Neural cell (in vitro differentiated cells): Measurements from ENCODE around the gene HS3ST2. TPM values are rescaled to one million over a fixed set of nuclear protein-coding genes. Genes with fewer than 3 reads are reported as not detected.

Source experiments
- H2AFZ ChIP-seq: fragments of 200-600, 300-800 bp; sonication (generic), shearing (Covaris generic); 2 replicates; pipeline ENCODE4 v1.6.0; 2014; ENCODE audit warnings: low read depth, mild to moderate bottlenecking, antibody characterized with exemption, low read length, moderate library complexity
- H3F3A ChIP-seq: fragments of 200-600 bp; shearing (Covaris generic); 2 replicates; pipeline ENCODE4 v1.6.1; 2016; ENCODE audit warnings: mild to moderate bottlenecking, moderate library complexity, mixed read lengths, antibody characterized with exemption, low read length; ENCODE audit not compliant: insufficient read depth, poor library complexity, severe bottlenecking
- H3K27ac ChIP-seq: fragments of 200-600, 300-800 bp; sonication (generic), shearing (Covaris generic); 2 replicates; pipeline ENCODE4 v1.5.1; 2014; ENCODE audit warnings: mild to moderate bottlenecking, low read length, moderate library complexity
- H3K27me3 ChIP-seq: fragments of 300-800, 200-600 bp; sonication (generic), shearing (Covaris generic); 2 replicates; pipeline ENCODE4 v1.6.0; 2014; ENCODE audit warnings: mild to moderate bottlenecking, low read depth, low read length, moderate library complexity; ENCODE audit not compliant: insufficient read depth
- H3K36me3 ChIP-seq: fragments of 300-800, 200-600 bp; sonication (generic), shearing (Covaris generic); 2 replicates; pipeline ENCODE4 v1.5.1; 2014; ENCODE audit warnings: mild to moderate bottlenecking, antibody characterized with exemption, low read length, moderate library complexity; ENCODE audit not compliant: insufficient read depth
- H3K4me2 ChIP-seq: fragments of 300-800, 200-600 bp; sonication (generic), shearing (Covaris generic); 2 replicates; pipeline ENCODE4 v1.6.0; 2014; ENCODE audit warnings: mild to moderate bottlenecking, low read length
- H3K4me3 ChIP-seq: fragments of 300-800, 200-600 bp; sonication (generic), shearing (Covaris generic); 2 replicates; pipeline ENCODE4 v1.5.1; 2014; ENCODE audit warnings: mild to moderate bottlenecking, low read length, moderate library complexity
- H3K79me2 ChIP-seq: fragments of 200-600 bp; shearing (Covaris generic); replicated peaks from 2 replicates; pipeline ENCODE4 v1.6.0; 2014; ENCODE audit warnings: mild to moderate bottlenecking, low read length, moderate library complexity; ENCODE audit not compliant: insufficient read depth
- H3K9ac ChIP-seq: fragments of 300-800, 200-600 bp; sonication (generic), shearing (Covaris generic); 2 replicates; pipeline ENCODE4 v1.6.1; 2016; ENCODE audit warnings: mild to moderate bottlenecking, low read length, mixed read lengths
- H3K9me2 ChIP-seq: fragments of 200-600 bp; shearing (Covaris generic); 2 replicates; pipeline ENCODE4 v1.6.1; 2016; ENCODE audit warnings: mild to moderate bottlenecking, low read length, mixed read lengths; ENCODE audit not compliant: insufficient read depth
- H3K9me3 ChIP-seq: fragments of 200-600, 300-800 bp; sonication (generic), shearing (Covaris generic); 2 replicates; pipeline ENCODE4 v1.6.1; 2016; ENCODE audit warnings: mild to moderate bottlenecking, mixed run types, low read length, moderate library complexity, mixed read lengths
- H4K20me1 ChIP-seq: fragments of 200-600 bp; shearing (Covaris generic); 2 replicates; pipeline ENCODE4 v1.6.1; 2016; ENCODE audit warnings: mild to moderate bottlenecking, mixed run types; ENCODE audit not compliant: insufficient read depth
- EP300 ChIP-seq: fragments of 450-650 bp; conservative IDR thresholded peaks from 2 replicates; pipeline ENCODE4 v1.6.1; 2014; ENCODE audit warnings: antibody characterized with exemption, mild to moderate bottlenecking, moderate library complexity; ENCODE audit not compliant: poor library complexity, severe bottlenecking
- EZH2 ChIP-seq: fragments of 200-600, 300-800 bp; shearing (Covaris generic), sonication (generic); IDR thresholded peaks from 2 replicates; pipeline ENCODE4 v1.6.1; 2014; ENCODE audit warnings: antibody characterized with exemption, low read length, borderline replicate concordance, mild to moderate bottlenecking; ENCODE audit not compliant: insufficient read depth, poor library complexity, severe bottlenecking
- MXI1 ChIP-seq: fragments of 450-650 bp; conservative IDR thresholded peaks from 2 replicates; pipeline ENCODE4 v1.6.1; 2014; ENCODE audit warnings: antibody characterized with exemption, mild to moderate bottlenecking; ENCODE audit not compliant: poor library complexity, severe bottlenecking
- POLR2AphosphoS5 ChIP-seq: IDR thresholded peaks from 2 replicates; pipeline ENCODE4 v1.6.1; 2012
- RAD21 ChIP-seq: fragments of 450-650 bp; conservative IDR thresholded peaks from 2 replicates; pipeline ENCODE4 v1.6.1; 2014; ENCODE audit warnings: antibody characterized with exemption, mild to moderate bottlenecking, moderate library complexity
- REST ChIP-seq: IDR thresholded peaks from 2 replicates; pipeline ENCODE4 v1.6.1; 2012; ENCODE audit warnings: borderline replicate concordance
- SMC3 ChIP-seq: fragments of 450-650 bp; conservative IDR thresholded peaks from 2 replicates; pipeline ENCODE4 v1.6.1; 2014; ENCODE audit warnings: antibody characterized with exemption, mild to moderate bottlenecking, moderate library complexity; ENCODE audit not compliant: poor library complexity
- TAF1 ChIP-seq: IDR thresholded peaks from 2 replicates; pipeline ENCODE4 v1.6.1; 2012; ENCODE audit warnings: low read depth
- polyA plus RNA-seq: library from polyadenylated mRNA; depleted of rRNA; stranded (reverse); fragments of >200 nt; gene quantifications from 2 replicates; pipeline ENCODE4 v1.2.3, GENCODE V29; 2014
- TF ChIP-seq, protein P1 (sequence below): fragments of 450-650 bp; IDR thresholded peaks from 2 replicates; pipeline ENCODE4 v1.5.1; 2014; ENCODE audit warnings: antibody characterized with exemption, mild to moderate bottlenecking, moderate library complexity; ENCODE audit not compliant: poor library complexity, severe bottlenecking

HS3ST2 gene
- polyA plus RNA-seq, 1 donor from 2014 or later, result 3.0 TPM

GRCh38 chr16:22765479-22765878 lies 48.5 kb upstream of the HS3ST2 start:
- Histone ChIP-seq H3K36me3 (no peaks in the 10 kb centered on the region), H3K9ac (no peak overlapping the region), H3K27ac (no peak overlapping the region), H3K4me2 (no peak overlapping the region), H3K27me3 (no peaks in the 10 kb centered on the region), H3F3A (no peaks in the 10 kb centered on the region), H4K20me1 (no peaks in the 10 kb centered on the region), H3K9me3 (no peaks in the 10 kb centered on the region), H3K4me3 (no peak overlapping the region), H3K9me2 (no peaks in the 10 kb centered on the region), H3K79me2 (no peaks in the 10 kb centered on the region), H2AFZ (no peak overlapping the region)
- TF ChIP-seq MXI1, result no peak
- TF ChIP-seq RAD21, result no peak
- no peak for TF ChIP-seq POLR2AphosphoS5
- no peak for TF ChIP-seq TAF1
- TF ChIP-seq REST, result no peak
- no peak for TF ChIP-seq SMC3

DNA sequence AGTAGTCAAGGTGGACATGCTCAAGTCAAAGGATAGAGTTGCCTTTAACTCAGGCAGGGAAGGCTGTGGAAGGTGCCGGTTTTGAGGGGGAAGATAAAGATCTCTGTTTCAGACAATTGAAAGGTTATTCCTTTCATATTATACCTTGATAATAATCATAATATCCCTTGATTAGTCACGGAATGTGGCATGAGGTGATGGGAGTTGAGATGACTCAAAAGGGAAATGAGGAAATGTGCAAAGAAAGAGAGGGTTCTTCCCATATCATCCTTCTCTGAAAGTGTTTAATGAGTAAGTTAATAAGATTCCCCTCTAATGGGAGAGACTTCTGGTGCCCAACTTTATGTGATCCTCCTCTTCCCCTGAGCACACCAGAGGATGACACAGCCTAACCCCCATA lies 43.1 kb upstream of the HS3ST2 start:
- Histone ChIP-seq H2AFZ (no peak overlapping the region), H3K36me3 (no peaks in the 10 kb centered on the region), H3F3A (no peaks in the 10 kb centered on the region), H3K4me2 (no peak overlapping the region), H3K9ac (no peak overlapping the region), H3K9me2 (no peaks in the 10 kb centered on the region), H3K27ac (peak overlapping the region; percentile 10), H3K27me3 (no peaks in the 10 kb centered on the region), H3K79me2 (no peaks in the 10 kb centered on the region), H4K20me1 (no peaks in the 10 kb centered on the region), H3K9me3 (no peaks in the 10 kb centered on the region), H3K4me3 (no peak overlapping the region)
- no peak for TF ChIP-seq POLR2AphosphoS5
- no peak for TF ChIP-seq TAF1
- TF ChIP-seq MXI1, result no peak
- no peak for TF ChIP-seq EZH2
- TF ChIP-seq, protein P1, sequence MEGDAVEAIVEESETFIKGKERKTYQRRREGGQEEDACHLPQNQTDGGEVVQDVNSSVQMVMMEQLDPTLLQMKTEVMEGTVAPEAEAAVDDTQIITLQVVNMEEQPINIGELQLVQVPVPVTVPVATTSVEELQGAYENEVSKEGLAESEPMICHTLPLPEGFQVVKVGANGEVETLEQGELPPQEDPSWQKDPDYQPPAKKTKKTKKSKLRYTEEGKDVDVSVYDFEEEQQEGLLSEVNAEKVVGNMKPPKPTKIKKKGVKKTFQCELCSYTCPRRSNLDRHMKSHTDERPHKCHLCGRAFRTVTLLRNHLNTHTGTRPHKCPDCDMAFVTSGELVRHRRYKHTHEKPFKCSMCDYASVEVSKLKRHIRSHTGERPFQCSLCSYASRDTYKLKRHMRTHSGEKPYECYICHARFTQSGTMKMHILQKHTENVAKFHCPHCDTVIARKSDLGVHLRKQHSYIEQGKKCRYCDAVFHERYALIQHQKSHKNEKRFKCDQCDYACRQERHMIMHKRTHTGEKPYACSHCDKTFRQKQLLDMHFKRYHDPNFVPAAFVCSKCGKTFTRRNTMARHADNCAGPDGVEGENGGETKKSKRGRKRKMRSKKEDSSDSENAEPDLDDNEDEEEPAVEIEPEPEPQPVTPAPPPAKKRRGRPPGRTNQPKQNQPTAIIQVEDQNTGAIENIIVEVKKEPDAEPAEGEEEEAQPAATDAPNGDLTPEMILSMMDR, result no peak
- no peak for TF ChIP-seq SMC3
- TF ChIP-seq EP300, result no peak
- no peak for TF ChIP-seq RAD21
- TF ChIP-seq REST, result no peak
